GM12878 (cell line): ENCODE data around the gene VTCN1. TPM values are rescaled to one million over a fixed set of nuclear protein-coding genes. Genes with fewer than 3 reads are reported as not detected.

Experiments
- ATAC-seq: fragments of 200-7000 bp; cut with Tn5 transposase; 3 replicates; pipeline ENCODE4 v1.9.1; 2020; ENCODE audit warnings: mild to moderate bottlenecking, moderate library complexity
- BruUV-seq: library from RNA; stranded (reverse); fragments of 400-500 nt; replicated peaks from 2 replicates; lab custom pipeline; 2021; lab: Mats Ljungman, UMichigan
- CTCF ChIA-PET: fragments of 300-600 bp; sonication (Branson Sonifier 250); formaldehyde crosslinking; extraction: SDS; loops from one replicate; lab custom pipeline; 2021; ENCODE audit warnings: inconsistent platforms; lab: Yijun Ruan, JAX
- POLR2A ChIA-PET: fragments of 350-600 bp; formaldehyde crosslinking; extraction: SDS; loops from one replicate; lab custom pipeline; 2021; ENCODE audit warnings: inconsistent platforms; lab: Charles Lee
- RAD21 ChIA-PET: fragments of 300-600 bp; sonication (Branson Sonifier 250); formaldehyde crosslinking; loops from one replicate; lab custom pipeline; 2023; ENCODE audit warnings: antibody characterized with exemption; ENCODE audit not compliant: unreplicated experiment; lab: Charles Lee
- SMC1A ChIA-PET: fragments of 300-600 bp; sonication (Branson Sonifier 250); formaldehyde crosslinking; loops from one replicate; lab custom pipeline; 2023; ENCODE audit not compliant: unreplicated experiment, uncharacterized antibody; lab: Charles Lee
- DNase-seq: peaks from one replicate; pipeline ENCODE4 v3.0.0-alpha.2; 2011; ENCODE audit warnings: low read depth, low spot score
- FAIRE-seq: peaks from 3 replicates; lab custom pipeline; 2011; peaks lifted over from hg19 to GRCh38; lab: Jason Lieb, UNC
- H2AFZ ChIP-seq: 2 replicates; pipeline ENCODE4 v1.6.0; 2011; ENCODE audit warnings: low read depth, low read length, control low read depth; ENCODE audit not compliant: control insufficient read depth
- H3K27ac ChIP-seq: 2 replicates; pipeline ENCODE4 v1.5.1; 2011; ENCODE audit warnings: control low read depth; ENCODE audit not compliant: control insufficient read depth, insufficient read depth
- H3K27me3 ChIP-seq, 2 experiments: replicated peaks in 1 of 2; 2 replicates each; pipeline versions ENCODE4 v1.6.0 to v1.6.1; 2011; ENCODE audit warnings: low read length in 1 of 2; ENCODE audit not compliant: control insufficient read depth in 2 of 2, insufficient read depth in 2 of 2
- H3K36me3 ChIP-seq, 2 experiments: 2 replicates each; pipeline ENCODE4 v1.5.1; 2011; ENCODE audit warnings: low read length in 1 of 2; ENCODE audit not compliant: control insufficient read depth in 2 of 2, insufficient read depth in 2 of 2
- H3K4me1 ChIP-seq: 2 replicates; pipeline ENCODE4 v1.6.1; 2011; ENCODE audit warnings: mild to moderate bottlenecking, low read length, moderate library complexity, mixed read lengths; ENCODE audit not compliant: control insufficient read depth, insufficient read depth
- H3K4me2 ChIP-seq: 2 replicates; pipeline ENCODE4 v1.6.0; 2011; ENCODE audit warnings: control low read depth; ENCODE audit not compliant: control insufficient read depth, insufficient read depth
- H3K4me3 ChIP-seq: fragments of 200-600 bp; sonication (generic); 2 replicates; pipeline ENCODE4 v1.5.1; 2016
- H3K79me2 ChIP-seq: 2 replicates; pipeline ENCODE4 v1.6.0; 2011; ENCODE audit warnings: low read length; ENCODE audit not compliant: control insufficient read depth, insufficient read depth
- H3K9ac ChIP-seq: 2 replicates; pipeline ENCODE4 v1.8.0; 2011; ENCODE audit warnings: low read length, control low read depth, mixed read lengths; ENCODE audit not compliant: control insufficient read depth, insufficient read depth
- H3K9me3 ChIP-seq: replicated peaks from 3 replicates; pipeline ENCODE4 v1.5.1; 2011; ENCODE audit warnings: mild to moderate bottlenecking, low read length; ENCODE audit not compliant: control insufficient read depth, insufficient read depth
- H4K20me1 ChIP-seq: 2 replicates; pipeline ENCODE4 v1.6.0; 2011; ENCODE audit not compliant: control insufficient read depth, insufficient read depth
- BCL11A ChIP-seq: IDR thresholded peaks from 2 replicates; pipeline ENCODE4 v1.6.1; 2011; ENCODE audit warnings: low read depth, low read length
- BRCA1 ChIP-seq: IDR thresholded peaks from 2 replicates; pipeline ENCODE4 v1.6.1; 2011; ENCODE audit warnings: low read depth, low read length, improper control_type of control experiment
- CEBPZ ChIP-seq: fragments of 150-350 bp; IDR thresholded peaks from 2 replicates; pipeline ENCODE4 v1.6.1; 2016; ENCODE audit warnings: low read depth, low read length
- CREB1 ChIP-seq: IDR thresholded peaks from 2 replicates; pipeline ENCODE4 v1.6.1; 2012; ENCODE audit warnings: low read depth, mild to moderate bottlenecking, inconsistent platforms
- FOXK2 ChIP-seq: fragments of 450-650 bp; IDR thresholded peaks from 2 replicates; pipeline ENCODE4 v1.6.1; 2017; ENCODE audit warnings: mild to moderate bottlenecking, moderate library complexity
- GATAD2B ChIP-seq: fragments of 450-650 bp; conservative IDR thresholded peaks from 2 replicates; pipeline ENCODE4 v1.6.1; 2017; ENCODE audit warnings: low read depth, mild to moderate bottlenecking, moderate library complexity
- HDGF ChIP-seq: fragments of 450-650 bp; IDR thresholded peaks from 2 replicates; pipeline ENCODE4 v1.6.1; 2016; ENCODE audit warnings: antibody characterized with exemption
- IKZF2 ChIP-seq, 2 experiments: fragments of 450-650 bp; IDR thresholded peaks; 2 replicates each; pipeline ENCODE4 v1.6.1; 2017; ENCODE audit warnings: mild to moderate bottlenecking in 2 of 2, moderate library complexity in 2 of 2
- MEF2B ChIP-seq: fragments of 450-650 bp; IDR thresholded peaks from 2 replicates; pipeline ENCODE4 v1.6.1; 2018; ENCODE audit warnings: mild to moderate bottlenecking, moderate library complexity; ENCODE audit not compliant: partially characterized antibody, poor library complexity, severe bottlenecking
- MTA2 ChIP-seq: fragments of 450-650 bp; IDR thresholded peaks from 2 replicates; pipeline ENCODE4 v1.6.1; 2016; ENCODE audit warnings: low read depth, mild to moderate bottlenecking, moderate library complexity
- MXI1 ChIP-seq: fragments of 150-350 bp; IDR thresholded peaks from 2 replicates; pipeline ENCODE4 v1.6.1; 2011; ENCODE audit warnings: low read depth, mild to moderate bottlenecking, inconsistent platforms, low read length, improper control_type of control experiment
- NBN ChIP-seq: fragments of 450-650 bp; IDR thresholded peaks from 2 replicates; pipeline ENCODE4 v1.6.1; 2016
- RB1 ChIP-seq: fragments of 450-650 bp; formaldehyde crosslinking; IDR thresholded peaks from 2 replicates; pipeline ENCODE4 v1.6.1; 2017; ENCODE audit warnings: mild to moderate bottlenecking, borderline replicate concordance
- SMARCA5 ChIP-seq: fragments of 450-650 bp; IDR thresholded peaks from 2 replicates; pipeline ENCODE4 v1.6.1; 2017; ENCODE audit warnings: mild to moderate bottlenecking
- SMC3 ChIP-seq: IDR thresholded peaks from 2 replicates; pipeline ENCODE4 v1.6.1; 2011; ENCODE audit warnings: low read length, improper control_type of control experiment, borderline replicate concordance
- TARDBP ChIP-seq: IDR thresholded peaks from 2 replicates; pipeline ENCODE4 v1.6.1; 2016; ENCODE audit warnings: borderline replicate concordance
- TCF7 ChIP-seq: IDR thresholded peaks from 2 replicates; pipeline ENCODE4 v1.6.1; 2014; ENCODE audit warnings: antibody characterized with exemption, borderline replicate concordance
- ZNF207 ChIP-seq: fragments of 450-650 bp; IDR thresholded peaks from 2 replicates; pipeline ENCODE4 v1.6.1; 2014; ENCODE audit warnings: antibody characterized with exemption, mild to moderate bottlenecking, borderline replicate concordance
- WGBS: methylation state at CpG from one replicate; pipeline ENCODE4 v1.1.6; 2016; ENCODE audit warnings: low lambda C conversion rate; ENCODE audit not compliant: insufficient replicate concordance, insufficient coverage; ENCODE audit errors: missing lambda C conversion rate; 5-methylcytosine and 5-hydroxymethylcytosine counted together
- in situ Hi-C: fragments of 300-500 bp; cut with MboI; formaldehyde crosslinking; loops from 9 replicates; pipeline ENCODE4 v1.14.3; 2018; ENCODE audit warnings: mixed read lengths
- intact Hi-C: fragments of 100-400 bp; cut with micrococcal nuclease; formaldehyde crosslinking; loops from one replicate; pipeline ENCODE4 v1.14.2; 2022; ENCODE audit not compliant: unreplicated experiment
- polyA plus RNA-seq, 11 experiments: library from polyadenylated mRNA; depleted of rRNA in 4 of 11; unstranded in 6 of 11; stranded (reverse) in 5 of 11; fragments of >200 nt; fragmentation: Nextera tagmentation in 4 of 11; fragmentation: Illumina TruSeq in 1 of 11; extraction: Ambion mirVana in 4 of 11; extraction: Trizol in 1 of 11; gene quantifications; 1 replicate in 1 of 11; 2 replicates in 10 of 11; pipeline versions ENCODE4 v1.2.1 to v1.2.3, GENCODE V29; 2011 to 2016; ENCODE audit warnings: inconsistent platforms in 2 of 11, missing spikeins in 2 of 11, low read depth in 1 of 11
- total RNA-seq, 4 experiments: library from RNA; depleted of rRNA in 3 of 4; stranded (reverse); fragments of >200 nt in 3 of 4; fragmentation: Illumina TruSeq in 1 of 4; extraction: Trizol in 1 of 4; gene quantifications; 2 replicates each; pipeline versions ENCODE4 v1.2.1 to v1.2.3, GENCODE V29; 2013 to 2021

The VTCN1 gene
- total and polyA plus RNA-seq, 10 of the 15 experiments (the other 5 are each of a cell fraction or from before 2014, with no cell fraction given), result not detected

- TF ChIP-seq TCF7 (no peak), ZNF207 (no peak), FOXK2 (no peak), RB1 (no peak), BCL11A (no peak), IKZF2 (IDR thresholded peaks at IDR 0.05) (no peak)
- Histone ChIP-seq H3K27ac (no peak overlapping the region), H3K27me3 (peaks cover 0 to 3% of the 10 kb centered on the region in 2 experiments; a peak in 1 of 4 replicates), H3K4me1 (no peaks in the 10 kb centered on the region), H3K4me3 (no peak overlapping the region), H3K4me2 (no peak overlapping the region), H4K20me1 (no peaks in the 10 kb centered on the region), H3K79me2 (no peaks in the 10 kb centered on the region), H2AFZ (no peak overlapping the region), H3K36me3 (no peaks in the 10 kb centered on the region), H3K9me3 (no peaks in the 10 kb centered on the region), H3K9ac (no peak overlapping the region)
- no peak for DNase-seq
- ChIA-PET SMC1A (interaction anchor here (0.6 to 0.9 kb wide), 2 partner anchors 12 to 68 kb away, joined by 3 read pairs; no protein-coding TSS in a partner anchor), CTCF (interaction anchor here (1.9 kb wide), 1 partner anchor 14 kb away, joined by 5 read pairs; no protein-coding TSS in a partner anchor), POLR2A (no interaction called here), RAD21 (no interaction called here)
- intact Hi-C loops (no loop called here), in situ Hi-C loops (no loop called here)
- no peak for ATAC-seq
- no TSS peak for BruUV-seq
- FAIRE-seq, result no peak
These were observed 67.6 kb downstream of the VTCN1 start for GRCh38 chr1:117143172-117143571.

DNA sequence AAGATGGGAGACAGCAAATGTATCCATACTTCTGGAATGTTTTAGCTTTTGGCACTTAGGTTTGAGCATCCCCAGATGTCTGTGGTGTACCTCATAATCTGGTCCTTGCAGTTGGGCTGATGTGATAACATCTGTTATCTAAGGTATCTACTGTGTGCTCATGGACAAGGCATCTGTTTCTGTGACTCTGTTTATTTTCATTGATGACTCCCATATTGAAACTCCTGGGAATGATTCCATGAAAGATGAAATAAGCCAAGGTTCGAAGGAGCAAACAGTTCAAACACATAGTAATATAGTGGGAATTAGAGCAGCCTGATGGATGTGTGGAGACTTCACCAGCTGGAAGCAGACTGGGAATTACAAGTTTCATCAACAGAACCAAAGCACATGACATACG is 68.5 kb downstream of the VTCN1 start:
- Histone ChIP-seq H3K4me2 (no peak overlapping the region), H3K27me3 (peaks cover 0 to 3% of the 10 kb centered on the region in 2 experiments; a peak in 1 of 4 replicates), H3K79me2 (no peaks in the 10 kb centered on the region), H4K20me1 (no peaks in the 10 kb centered on the region), H3K36me3 (no peaks in the 10 kb centered on the region), H3K9me3 (no peaks in the 10 kb centered on the region), H3K9ac (no peak overlapping the region), H2AFZ (no peak overlapping the region), H3K4me1 (no peaks in the 10 kb centered on the region), H3K27ac (no peak overlapping the region), H3K4me3 (no peak overlapping the region)
- DNase-seq (no peak), FAIRE-seq (no peak), ATAC-seq (no peak)
- RAD21 ChIA-PET, result no interaction called here
- TF ChIP-seq GATAD2B, result no peak
- no peak for TF ChIP-seq NBN
- no peak for TF ChIP-seq HDGF
- no peak for TF ChIP-seq MEF2B
- no peak for TF ChIP-seq CREB1
- no peak for TF ChIP-seq TARDBP
- TF ChIP-seq SMC3, result no peak
- no peak for TF ChIP-seq CEBPZ
- no peak for TF ChIP-seq BRCA1
- TF ChIP-seq MXI1, result no peak
- no peak for TF ChIP-seq SMARCA5
- no peak for TF ChIP-seq MTA2
- WGBS, result 50% methylated on average over 2 of the region's 2 CpGs
- CTCF ChIA-PET, result no interaction called here
- SMC1A ChIA-PET, result no interaction called here
- in situ Hi-C loops, result no loop called here
- no TSS peak for BruUV-seq
- POLR2A ChIA-PET, result no interaction called here
- intact Hi-C loops, result no loop called here
